Measurements from ENCODE around the gene MRPL17.

DNA sequence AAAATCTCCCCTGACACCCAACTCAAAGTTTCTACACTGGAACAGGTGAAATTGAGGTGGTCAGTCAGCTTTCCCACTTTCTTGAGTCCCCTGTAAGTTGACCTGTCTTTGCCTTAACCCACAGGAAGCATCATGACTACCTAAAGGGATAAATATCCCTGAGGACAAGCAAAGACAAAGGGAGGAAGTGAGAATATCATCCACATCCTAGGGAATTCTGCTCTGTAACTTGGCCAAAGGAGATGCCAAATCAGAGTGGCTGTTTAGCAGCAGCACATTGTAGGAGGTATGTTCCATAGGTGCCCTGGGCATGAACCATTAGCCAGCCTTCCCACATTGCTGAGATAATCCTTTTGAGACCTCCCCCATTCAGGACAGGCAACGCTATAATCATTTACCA lies 40.9 kb upstream of the MRPL17 start:
- TF ChIP-seq, protein P1, sequence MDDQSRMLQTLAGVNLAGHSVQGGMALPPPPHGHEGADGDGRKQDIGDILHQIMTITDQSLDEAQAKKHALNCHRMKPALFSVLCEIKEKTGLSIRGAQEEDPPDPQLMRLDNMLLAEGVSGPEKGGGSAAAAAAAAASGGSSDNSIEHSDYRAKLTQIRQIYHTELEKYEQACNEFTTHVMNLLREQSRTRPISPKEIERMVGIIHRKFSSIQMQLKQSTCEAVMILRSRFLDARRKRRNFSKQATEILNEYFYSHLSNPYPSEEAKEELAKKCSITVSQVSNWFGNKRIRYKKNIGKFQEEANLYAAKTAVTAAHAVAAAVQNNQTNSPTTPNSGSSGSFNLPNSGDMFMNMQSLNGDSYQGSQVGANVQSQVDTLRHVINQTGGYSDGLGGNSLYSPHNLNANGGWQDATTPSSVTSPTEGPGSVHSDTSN (IDR thresholded peaks at IDR 0.05; ENCODE audit: insufficient replicate concordance, low read depth, low read length): no peak
- TF ChIP-seq CHD2 (IDR thresholded peaks at IDR 0.05; ENCODE audit: borderline replicate concordance, low read depth, low read length) (no peak), EZH2 (IDR thresholded peaks at IDR 0.05; ENCODE audit: borderline replicate concordance, control insufficient read depth, low read depth, low read length) (no peak), GATAD2B (conservative IDR thresholded peaks at IDR 0.05; ENCODE audit: low read depth) (no peak), POLR2A (IDR thresholded peaks at IDR 0.05; ENCODE audit: low read depth, low read length) (no peak), HDGF (IDR thresholded peaks at IDR 0.05) (no peak), NBN (IDR thresholded peaks at IDR 0.05) (no peak), POLR2AphosphoS5 (IDR thresholded peaks at IDR 0.05; ENCODE audit: low read length) (no peak), CTCF (IDR thresholded peaks at IDR 0.05 in 2 of 3, conservative IDR thresholded peaks at IDR 0.05 in 1 of 3; ENCODE audit: control insufficient read depth in 2 of 3, extremely low read depth in 1 of 3, insufficient read depth in 1 of 3, low read depth in 3 of 3, low read length in 3 of 3) (no peak), GABPA (IDR thresholded peaks at IDR 0.05; ENCODE audit: low read depth) (no peak)

Measured in GM12878 (cell line).